Neutrophil (primary cell): ENCODE results near the gene SLITRK1.

Source experiments
- H3K27ac ChIP-seq: fragments of 200-600 bp; sonication (generic); 2 replicates; pipeline ENCODE4 v1.5.1; 2016; ENCODE audit warnings: mild to moderate bottlenecking, moderate library complexity
- H3K27me3 ChIP-seq: fragments of 200-600 bp; sonication (generic); 2 replicates; pipeline ENCODE4 v1.6.0; 2016; ENCODE audit warnings: mild to moderate bottlenecking
- H3K36me3 ChIP-seq: fragments of 200-600 bp; sonication (generic); 2 replicates; pipeline ENCODE4 v1.5.1; 2017
- H3K4me1 ChIP-seq, 2 experiments: fragments of 200-600 bp in 1 of 2; sonication (generic) in 1 of 2; 1 replicate in 1 of 2; 2 replicates in 1 of 2; pipeline versions ENCODE4 v1.5.1 to v1.6.1; 2013 to 2016; ENCODE audit warnings: low read depth in 1 of 2, low read length in 1 of 2, mild to moderate bottlenecking in 1 of 2, moderate library complexity in 1 of 2; ENCODE audit not compliant: control insufficient read depth in 1 of 2, insufficient read depth in 1 of 2
- H3K4me3 ChIP-seq, 2 experiments: fragments of 200-600 bp in 1 of 2; sonication (generic) in 1 of 2; 1 replicate in 1 of 2; 2 replicates in 1 of 2; pipeline ENCODE4 v1.5.1; 2013 to 2016; ENCODE audit warnings: low read depth in 1 of 2, low read length in 1 of 2, mild to moderate bottlenecking in 1 of 2, moderate library complexity in 1 of 2
- H3K9me3 ChIP-seq: fragments of 200-600 bp; sonication (generic); 2 replicates; pipeline ENCODE4 v1.5.1; 2016
- TF ChIP-seq, protein P1 (sequence below): fragments of 200-600 bp; sonication (generic); IDR thresholded peaks from 2 replicates; pipeline ENCODE4 v1.5.1; 2016; ENCODE audit warnings: antibody characterized with exemption

SLITRK1 gene, protein sequence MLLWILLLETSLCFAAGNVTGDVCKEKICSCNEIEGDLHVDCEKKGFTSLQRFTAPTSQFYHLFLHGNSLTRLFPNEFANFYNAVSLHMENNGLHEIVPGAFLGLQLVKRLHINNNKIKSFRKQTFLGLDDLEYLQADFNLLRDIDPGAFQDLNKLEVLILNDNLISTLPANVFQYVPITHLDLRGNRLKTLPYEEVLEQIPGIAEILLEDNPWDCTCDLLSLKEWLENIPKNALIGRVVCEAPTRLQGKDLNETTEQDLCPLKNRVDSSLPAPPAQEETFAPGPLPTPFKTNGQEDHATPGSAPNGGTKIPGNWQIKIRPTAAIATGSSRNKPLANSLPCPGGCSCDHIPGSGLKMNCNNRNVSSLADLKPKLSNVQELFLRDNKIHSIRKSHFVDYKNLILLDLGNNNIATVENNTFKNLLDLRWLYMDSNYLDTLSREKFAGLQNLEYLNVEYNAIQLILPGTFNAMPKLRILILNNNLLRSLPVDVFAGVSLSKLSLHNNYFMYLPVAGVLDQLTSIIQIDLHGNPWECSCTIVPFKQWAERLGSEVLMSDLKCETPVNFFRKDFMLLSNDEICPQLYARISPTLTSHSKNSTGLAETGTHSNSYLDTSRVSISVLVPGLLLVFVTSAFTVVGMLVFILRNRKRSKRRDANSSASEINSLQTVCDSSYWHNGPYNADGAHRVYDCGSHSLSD

DNA sequence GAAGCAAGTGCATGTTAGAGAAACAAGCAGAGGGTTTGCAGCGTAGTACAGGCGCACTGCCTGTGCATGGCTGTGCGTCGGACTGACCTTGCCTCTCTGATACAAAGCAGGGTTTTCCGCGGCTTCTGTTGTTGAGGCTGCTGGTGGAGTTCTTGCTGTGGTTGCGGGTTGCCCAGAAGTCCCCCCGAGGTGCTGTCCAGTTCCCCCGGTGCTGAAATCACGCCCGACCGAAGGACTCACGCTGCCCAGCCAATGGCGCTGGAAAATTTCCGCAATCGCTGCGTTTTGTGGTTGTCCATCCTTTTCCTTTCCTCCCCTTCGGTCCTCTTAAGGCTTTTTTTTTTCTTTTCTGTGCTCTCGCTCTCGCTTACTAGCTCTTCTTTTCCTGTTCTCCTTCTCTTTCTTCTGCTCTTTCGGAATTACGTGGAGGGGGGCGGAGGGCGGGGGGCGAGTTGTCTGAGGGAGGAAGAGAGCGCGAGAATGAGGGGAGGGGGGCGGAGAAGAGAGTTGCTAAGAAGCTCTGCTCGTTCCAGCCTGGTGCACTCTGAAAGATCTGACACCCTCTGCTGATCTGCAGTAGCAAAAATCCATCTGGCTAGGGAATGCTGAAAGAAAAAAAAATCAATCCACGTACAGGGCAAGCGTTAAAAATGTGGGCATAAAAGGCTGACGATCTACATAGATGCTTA, at the start of gene SLITRK1:
Gene SLITRK1, minus strand, starts transcription at position 558 of the 689 bp plus-strand sequence. CDS start 967 bp downstream, outside the sequence.
- no peaks in the 10 kb centered on the region for H3K4me1 ChIP-seq
- no peak within 1 kb of the TSS for H3K27ac ChIP-seq
- TF ChIP-seq, protein P1, sequence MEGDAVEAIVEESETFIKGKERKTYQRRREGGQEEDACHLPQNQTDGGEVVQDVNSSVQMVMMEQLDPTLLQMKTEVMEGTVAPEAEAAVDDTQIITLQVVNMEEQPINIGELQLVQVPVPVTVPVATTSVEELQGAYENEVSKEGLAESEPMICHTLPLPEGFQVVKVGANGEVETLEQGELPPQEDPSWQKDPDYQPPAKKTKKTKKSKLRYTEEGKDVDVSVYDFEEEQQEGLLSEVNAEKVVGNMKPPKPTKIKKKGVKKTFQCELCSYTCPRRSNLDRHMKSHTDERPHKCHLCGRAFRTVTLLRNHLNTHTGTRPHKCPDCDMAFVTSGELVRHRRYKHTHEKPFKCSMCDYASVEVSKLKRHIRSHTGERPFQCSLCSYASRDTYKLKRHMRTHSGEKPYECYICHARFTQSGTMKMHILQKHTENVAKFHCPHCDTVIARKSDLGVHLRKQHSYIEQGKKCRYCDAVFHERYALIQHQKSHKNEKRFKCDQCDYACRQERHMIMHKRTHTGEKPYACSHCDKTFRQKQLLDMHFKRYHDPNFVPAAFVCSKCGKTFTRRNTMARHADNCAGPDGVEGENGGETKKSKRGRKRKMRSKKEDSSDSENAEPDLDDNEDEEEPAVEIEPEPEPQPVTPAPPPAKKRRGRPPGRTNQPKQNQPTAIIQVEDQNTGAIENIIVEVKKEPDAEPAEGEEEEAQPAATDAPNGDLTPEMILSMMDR = no peak
- H3K36me3 ChIP-seq = no peaks in the 10 kb centered on the region
- no peak within 1 kb of the TSS for H3K4me3 ChIP-seq
- H3K9me3 ChIP-seq = no peaks in the 10 kb centered on the region
- peaks cover 72% of the 10 kb centered on the region for H3K27me3 ChIP-seq

DNA sequence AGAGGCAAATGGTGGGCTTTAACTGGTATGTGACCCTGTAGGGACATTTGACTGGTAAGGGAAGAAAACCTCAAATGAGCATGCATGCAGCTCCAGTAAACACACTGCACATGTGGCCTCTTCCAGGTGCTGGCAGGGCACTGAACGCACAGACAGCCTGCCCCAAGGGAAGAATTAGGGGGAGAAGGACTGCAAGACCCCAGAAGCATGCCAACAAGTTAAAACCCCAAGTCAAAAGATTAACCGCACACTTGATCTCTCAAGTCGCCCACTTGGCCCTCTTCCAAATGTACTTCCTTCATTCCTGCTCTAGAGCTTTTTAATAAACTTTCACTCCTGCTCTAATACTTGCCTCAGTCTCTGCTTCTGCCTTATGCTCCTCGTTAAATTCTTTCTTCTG, 46.9 kb upstream of the SLITRK1 start:
- Histone ChIP-seq H3K36me3 (no peaks in the 10 kb centered on the region), H3K4me3 (no peak overlapping the region), H3K9me3 (no peaks in the 10 kb centered on the region), H3K4me1 (no peaks in the 10 kb centered on the region), H3K27ac (no peak overlapping the region), H3K27me3 (no peaks in the 10 kb centered on the region)
- TF ChIP-seq, protein P1 = no peak

DNA sequence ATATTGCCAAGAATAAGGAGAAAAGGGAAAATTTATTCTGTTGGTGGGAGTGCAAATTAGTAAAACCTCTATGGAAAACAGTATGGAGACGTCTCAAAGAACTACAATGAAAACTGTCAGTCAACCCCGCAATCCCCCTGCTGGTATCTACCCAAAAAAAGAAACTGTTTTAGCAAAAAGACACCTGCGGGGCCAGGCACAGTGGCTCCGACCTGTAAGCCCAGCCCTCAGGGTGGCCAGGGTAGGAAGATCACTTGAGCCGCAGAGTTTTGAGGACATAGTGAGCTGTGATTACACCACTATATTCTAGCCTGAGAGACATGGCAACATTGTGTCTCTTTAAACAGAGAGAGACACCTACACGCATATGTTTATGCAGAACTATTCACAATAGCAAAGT, 37.5 kb upstream of the SLITRK1 start:
- no peaks in the 10 kb centered on the region for H3K36me3 ChIP-seq
- H3K27ac ChIP-seq = no peak overlapping the region
- TF ChIP-seq, protein P1 = no peak
- no peaks in the 10 kb centered on the region for H3K9me3 ChIP-seq
- no peak overlapping the region for H3K4me3 ChIP-seq
- H3K27me3 ChIP-seq = no peaks in the 10 kb centered on the region
- no peaks in the 10 kb centered on the region for H3K4me1 ChIP-seq

DNA sequence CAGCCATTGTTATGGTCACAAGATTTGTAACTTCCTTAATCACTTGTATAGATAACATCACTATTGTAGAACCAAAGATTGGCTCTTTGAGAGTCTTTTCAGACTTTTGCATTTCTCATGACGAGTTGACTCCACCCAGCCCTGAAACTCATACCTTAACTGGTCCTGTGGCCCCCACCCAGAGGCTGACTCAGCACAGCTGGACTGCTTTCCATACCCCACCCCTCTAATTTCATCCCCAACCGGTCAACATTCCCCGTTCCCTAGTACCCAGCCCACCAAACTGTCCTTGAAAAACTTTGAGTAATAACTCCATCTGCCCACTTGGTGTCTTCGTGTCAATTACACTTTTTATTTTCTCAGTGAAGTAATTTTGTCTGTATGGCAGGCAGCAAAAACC, 32.1 kb upstream of the SLITRK1 start:
- TF ChIP-seq, protein P1 = no peak
- Histone ChIP-seq H3K27ac (no peak overlapping the region), H3K4me1 (no peaks in the 10 kb centered on the region), H3K9me3 (no peaks in the 10 kb centered on the region), H3K4me3 (no peak overlapping the region), H3K36me3 (no peaks in the 10 kb centered on the region), H3K27me3 (no peaks in the 10 kb centered on the region)

DNA sequence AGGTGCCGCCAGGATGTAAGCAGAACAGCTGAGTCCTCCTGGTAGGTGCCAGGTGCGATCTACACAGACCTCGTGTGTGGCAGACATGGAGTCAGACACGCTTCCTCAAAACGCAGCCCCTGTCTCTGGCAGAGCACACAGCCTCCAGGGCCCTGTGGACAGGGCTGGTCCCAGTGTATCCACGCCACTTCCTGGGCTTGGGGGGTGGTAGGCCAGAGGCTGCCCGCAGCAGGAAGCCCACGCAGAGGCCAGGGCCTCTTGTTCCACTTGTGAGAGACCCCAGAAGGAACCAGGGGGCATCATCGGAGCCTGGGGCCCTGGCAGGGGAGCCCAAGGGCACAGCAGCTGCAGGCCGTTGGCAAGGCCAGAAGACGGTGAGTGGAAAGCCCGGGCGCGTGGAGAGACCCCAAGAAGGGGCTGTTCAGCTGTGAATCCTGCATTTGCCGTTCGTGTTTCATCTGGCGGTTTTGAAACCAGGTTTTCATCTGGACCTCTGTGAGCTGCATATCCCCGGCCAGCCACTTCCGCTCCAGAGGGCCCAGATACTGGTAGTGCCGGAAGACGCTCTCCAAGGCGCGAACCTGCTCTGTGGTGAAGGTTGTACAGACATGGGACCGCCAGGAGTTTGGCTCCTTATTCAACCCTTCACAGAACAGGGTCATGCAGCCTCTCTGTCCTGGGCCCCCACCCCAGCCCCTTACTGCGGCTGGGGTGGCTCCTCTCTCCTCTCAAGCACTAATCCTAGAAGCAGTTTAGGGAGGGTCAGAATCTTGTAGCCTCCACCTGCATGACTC, 25.1 kb upstream of the SLITRK1 start:
- Histone ChIP-seq H3K4me3 (no peak overlapping the region), H3K9me3 (no peaks in the 10 kb centered on the region), H3K36me3 (no peaks in the 10 kb centered on the region), H3K4me1 (no peaks in the 10 kb centered on the region), H3K27me3 (no peaks in the 10 kb centered on the region), H3K27ac (no peak overlapping the region)
- TF ChIP-seq, protein P1 = no peak
